ENCODE measurements around the gene MRPS9.

DNA sequence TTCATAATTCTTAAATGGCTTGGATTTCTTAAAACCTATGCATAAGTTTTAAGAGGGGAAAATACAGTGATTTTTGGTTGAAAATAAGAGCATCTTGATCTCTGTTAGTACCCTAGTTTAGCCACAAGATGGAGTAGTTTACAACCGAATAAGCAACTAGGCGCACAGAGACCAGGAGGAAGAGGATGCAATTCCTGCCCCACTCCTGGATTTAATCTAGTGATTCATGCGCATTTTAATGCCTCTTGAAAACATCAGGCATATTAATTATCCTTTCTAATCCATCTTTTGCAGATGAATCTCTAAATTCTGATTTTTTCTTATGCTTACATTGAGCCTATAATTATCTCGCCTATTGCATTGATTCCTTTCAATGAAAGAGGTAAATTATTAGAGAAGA, 76.7 kb downstream of the MRPS9 start:
- TF ChIP-seq GABPA (IDR thresholded peaks at IDR 0.05; ENCODE audit: low read depth, low read length): no peak
- TF ChIP-seq GABPA (CRISPR knock-in tag; IDR thresholded peaks at IDR 0.05; ENCODE audit: low read depth): no peak
- no peak for TF ChIP-seq ZNF326 (CRISPR knock-in tag; IDR thresholded peaks at IDR 0.05; ENCODE audit: borderline replicate concordance)
- TF ChIP-seq KLF6 (CRISPR knock-in tag; IDR thresholded peaks at IDR 0.05): no peak
- TF ChIP-seq, protein P1, sequence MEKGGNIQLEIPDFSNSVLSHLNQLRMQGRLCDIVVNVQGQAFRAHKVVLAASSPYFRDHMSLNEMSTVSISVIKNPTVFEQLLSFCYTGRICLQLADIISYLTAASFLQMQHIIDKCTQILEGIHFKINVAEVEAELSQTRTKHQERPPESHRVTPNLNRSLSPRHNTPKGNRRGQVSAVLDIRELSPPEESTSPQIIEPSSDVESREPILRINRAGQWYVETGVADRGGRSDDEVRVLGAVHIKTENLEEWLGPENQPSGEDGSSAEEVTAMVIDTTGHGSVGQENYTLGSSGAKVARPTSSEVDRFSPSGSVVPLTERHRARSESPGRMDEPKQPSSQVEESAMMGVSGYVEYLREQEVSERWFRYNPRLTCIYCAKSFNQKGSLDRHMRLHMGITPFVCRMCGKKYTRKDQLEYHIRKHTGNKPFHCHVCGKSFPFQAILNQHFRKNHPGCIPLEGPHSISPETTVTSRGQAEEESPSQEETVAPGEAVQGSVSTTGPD (CRISPR knock-in tag; IDR thresholded peaks at IDR 0.05): no peak
- TF ChIP-seq POLR2A (IDR thresholded peaks at IDR 0.05; ENCODE audit: insufficient read depth in 1 of 2, low read depth in 2 of 2, low read length in 2 of 2): no peak

Measured in HepG2 (cell line).